Mesenteric fat pad (tissue), 1 donor: ENCODE measurements around the gene ZFP90. TPM values are rescaled to one million over a fixed set of nuclear protein-coding genes. Genes with fewer than 3 reads are reported as not detected.
A peak's percentile ranks its signal among the peaks of the same experiment; 100 is the strongest.
"Not testable (repeated sequence)": the region's sequence is repeated elsewhere in the genome, so short reads cannot be mapped to it uniquely, and the experiment has no call there.

Experiments used
- DNase-seq: peaks from one replicate; pipeline ENCODE4 v3.0.0-alpha.2; 2020; ENCODE audit warnings: low spot score
- long read RNA-seq: library from polyadenylated mRNA; unstranded; transcript quantifications from one replicate; pipeline ENCODE4 v2.0.0, GENCODE V29; 2020
- total RNA-seq: library from RNA; stranded (reverse); fragmentation: NEBNext Ultra II Directional; extraction: Animal tissue kit (Norgen Biotek cat#: 25700); gene quantifications from one replicate; pipeline ENCODE4 v1.2.1, GENCODE V29; 2021
- donor health status: DM: yes; HTN: yes; CAD: no.

The ZFP90 gene
- total RNA-seq: 15.4 TPM
- long read RNA-seq, full-length matches to known transcripts: 3 of 6 reads
- long read RNA-seq, partial matches to known transcripts: 0 of 6 reads
- long read RNA-seq, other reads (novel, unspliced or antisense): 3 of 6 reads

DNA sequence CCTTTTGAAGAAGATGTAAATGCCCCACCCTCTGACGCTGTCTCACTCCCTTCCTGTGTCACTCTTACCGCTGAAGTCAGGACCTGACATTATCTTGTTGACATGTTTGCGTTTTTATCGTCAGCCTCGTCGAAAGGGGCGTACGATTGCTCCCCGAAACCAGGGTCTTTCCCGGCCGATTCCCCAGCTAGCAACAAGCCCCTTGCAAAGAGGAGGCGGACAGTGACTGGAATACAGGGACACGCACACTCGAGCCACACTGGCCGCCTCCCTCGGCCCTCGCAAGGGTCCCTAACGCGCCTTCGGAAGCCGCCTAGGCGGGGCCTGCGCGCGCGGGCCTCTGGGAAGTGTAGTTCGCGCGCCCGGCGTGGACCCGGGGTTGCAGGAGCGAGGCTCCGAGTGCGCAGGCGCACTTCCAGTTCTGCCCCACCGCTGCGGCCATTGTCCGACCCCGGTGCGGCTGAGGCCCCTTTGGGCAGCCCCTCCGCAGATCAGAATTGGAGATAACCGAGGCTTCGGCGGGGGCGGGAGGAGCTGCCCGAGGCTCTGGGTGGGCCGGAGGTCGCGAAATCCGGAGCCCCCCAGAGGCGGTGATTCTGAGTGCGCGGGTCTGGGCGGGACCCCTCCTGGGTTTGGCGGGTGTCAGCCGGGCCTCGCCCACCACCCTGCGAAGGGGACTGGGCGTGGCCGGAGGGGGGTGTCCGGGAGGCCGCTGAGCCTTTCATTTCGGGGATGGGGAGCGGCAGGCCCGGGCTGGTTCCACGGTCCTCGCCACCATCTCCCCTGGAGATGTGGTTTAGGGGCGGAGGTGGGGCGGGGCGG, at the start of gene ZFP90:
TSS of gene ZFP90 (plus strand) at position 412 of the 822 bp plus-strand sequence. CDS start 502 bp downstream, outside the sequence.
- peak; percentile 96 for DNase-seq

DNA sequence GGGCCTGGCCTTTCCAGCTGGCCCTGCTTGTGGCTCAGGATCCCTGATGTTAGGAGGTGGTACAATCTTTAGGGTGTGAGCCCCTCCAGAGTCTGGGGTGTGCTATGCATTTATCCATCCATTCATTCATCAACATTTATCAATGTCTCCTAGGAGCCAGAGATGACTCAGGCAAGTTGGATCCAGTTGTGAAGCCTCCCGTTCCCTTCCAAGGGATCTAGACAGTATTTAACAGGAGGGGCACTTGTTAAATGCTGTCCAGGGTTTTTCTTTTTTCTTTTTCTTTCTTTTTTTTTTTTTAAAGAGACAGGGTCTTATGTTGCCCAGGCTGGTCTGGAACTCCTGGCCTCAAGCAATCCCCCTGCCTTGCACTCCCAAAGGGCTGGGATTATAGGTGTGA, 48.7 kb upstream of the ZFP90 start:
- DNase-seq: no peak

DNA sequence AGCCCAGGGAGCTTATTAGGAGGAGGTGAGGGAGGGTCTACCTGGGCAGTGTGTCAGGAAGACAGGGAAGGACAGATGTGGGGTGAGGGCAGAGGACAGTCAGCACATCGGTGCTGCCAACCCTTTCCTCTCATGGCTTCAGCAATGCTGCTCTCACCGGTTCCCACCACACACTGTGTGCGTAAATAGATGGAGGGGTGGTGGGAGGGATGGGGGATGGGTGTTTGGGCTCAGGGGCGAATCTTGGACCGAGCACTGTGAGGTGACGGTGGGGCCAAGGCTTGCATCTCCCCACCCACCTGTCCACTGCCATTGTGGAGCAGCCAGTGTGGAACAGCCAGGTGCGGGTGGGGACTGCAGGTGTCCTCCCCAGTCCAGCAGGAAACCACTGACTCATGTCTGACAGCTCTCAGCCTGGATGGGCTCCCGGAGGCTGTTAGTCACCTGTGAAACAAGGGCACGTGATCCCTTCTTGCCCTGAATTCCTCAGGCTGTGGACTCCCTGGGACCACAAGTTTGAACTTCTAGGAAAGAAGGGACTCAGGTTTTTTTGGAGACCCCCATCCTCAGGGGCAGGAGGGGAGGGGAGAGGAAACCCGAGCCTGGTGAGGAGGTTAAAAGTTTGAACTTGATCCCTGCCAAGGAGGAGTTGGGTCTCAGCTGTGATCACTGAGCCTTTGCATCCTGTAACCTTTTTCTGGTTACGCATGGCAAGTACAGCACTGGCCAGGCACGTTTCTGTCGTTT, 48.1 kb upstream of the ZFP90 start:
- no peak for DNase-seq

DNA sequence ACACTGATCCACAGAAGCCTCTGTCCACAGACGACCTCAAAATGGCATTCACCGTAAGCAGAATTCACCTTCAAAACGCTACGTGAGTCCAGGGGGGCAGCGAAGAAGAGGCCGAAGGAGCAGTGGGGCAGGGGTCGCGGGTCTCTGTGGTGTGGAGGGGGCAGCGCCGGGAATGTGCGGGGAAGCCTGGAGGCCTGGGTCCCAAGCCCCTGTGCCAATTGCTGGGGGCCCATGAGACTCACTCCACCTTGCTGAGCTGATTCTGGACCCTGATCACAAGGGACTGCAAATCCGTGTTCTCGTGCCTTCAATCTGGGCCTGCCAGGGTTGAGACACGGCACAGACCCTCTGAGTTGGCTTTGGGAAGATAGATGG, 47.5 kb upstream of the ZFP90 start:
- no peak for DNase-seq

DNA sequence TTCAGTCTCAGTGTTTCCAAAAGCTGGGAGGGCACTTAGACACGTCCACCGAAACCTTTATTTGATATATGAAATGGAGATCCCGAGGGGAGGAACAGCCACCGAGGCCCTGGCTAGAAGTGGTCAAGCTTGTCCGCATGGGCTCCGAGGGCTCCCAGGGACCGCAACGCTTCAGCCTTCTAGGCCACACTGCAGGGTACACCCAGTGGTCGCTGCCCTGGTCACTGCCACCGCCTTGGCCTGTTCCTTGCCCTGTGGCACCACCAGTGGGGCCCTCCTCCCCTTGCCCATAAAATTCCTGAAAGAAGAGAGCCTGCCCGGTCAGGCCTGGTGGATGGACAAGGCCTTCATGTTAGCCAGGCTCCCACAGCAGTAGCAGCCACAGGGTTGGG, 46.9 kb upstream of the ZFP90 start:
- DNase-seq: no peak

DNA sequence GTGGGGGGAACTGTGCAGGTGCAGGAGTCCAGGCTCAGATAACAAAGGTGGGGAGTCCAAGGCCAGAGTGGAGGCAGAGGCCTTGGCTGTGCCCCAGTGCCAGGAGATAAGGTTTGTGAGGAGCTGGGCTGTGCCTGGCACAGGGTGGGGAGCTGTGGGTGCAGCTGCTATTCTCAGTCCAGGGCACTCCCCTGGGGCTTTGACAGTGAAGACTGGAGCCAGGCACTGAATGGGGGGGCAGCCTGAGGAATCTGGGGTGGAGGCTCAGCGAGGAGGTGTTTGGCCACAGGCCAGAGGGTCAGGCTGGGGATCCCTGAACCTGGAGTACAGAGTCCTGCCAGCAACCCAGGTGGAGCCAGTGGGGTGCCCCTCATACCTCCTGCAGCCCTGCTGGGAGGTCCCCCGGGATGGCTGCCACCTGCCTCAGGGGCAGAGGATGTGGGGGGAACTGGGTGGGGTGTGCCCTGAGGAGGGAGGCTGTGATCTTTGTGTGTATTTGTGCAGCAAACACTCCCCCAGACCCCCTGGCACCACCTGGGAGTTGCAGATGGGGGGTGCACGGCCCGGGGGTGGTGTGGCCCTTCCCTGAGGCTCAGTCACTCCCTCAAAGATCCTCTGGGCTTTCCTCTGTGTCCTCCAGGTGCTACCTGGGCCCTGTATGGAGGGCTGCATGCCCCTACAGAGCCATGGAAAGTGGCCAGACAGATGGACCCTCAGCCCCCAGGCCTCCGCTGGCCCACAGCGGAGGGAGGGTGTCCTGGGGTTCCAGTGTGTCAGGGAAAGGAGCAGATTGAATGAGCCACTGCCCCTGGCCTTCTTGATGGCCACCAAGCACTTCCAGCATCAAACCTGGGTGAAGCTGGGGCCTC, 46.3 kb upstream of the ZFP90 start:
- no peak for DNase-seq

DNA sequence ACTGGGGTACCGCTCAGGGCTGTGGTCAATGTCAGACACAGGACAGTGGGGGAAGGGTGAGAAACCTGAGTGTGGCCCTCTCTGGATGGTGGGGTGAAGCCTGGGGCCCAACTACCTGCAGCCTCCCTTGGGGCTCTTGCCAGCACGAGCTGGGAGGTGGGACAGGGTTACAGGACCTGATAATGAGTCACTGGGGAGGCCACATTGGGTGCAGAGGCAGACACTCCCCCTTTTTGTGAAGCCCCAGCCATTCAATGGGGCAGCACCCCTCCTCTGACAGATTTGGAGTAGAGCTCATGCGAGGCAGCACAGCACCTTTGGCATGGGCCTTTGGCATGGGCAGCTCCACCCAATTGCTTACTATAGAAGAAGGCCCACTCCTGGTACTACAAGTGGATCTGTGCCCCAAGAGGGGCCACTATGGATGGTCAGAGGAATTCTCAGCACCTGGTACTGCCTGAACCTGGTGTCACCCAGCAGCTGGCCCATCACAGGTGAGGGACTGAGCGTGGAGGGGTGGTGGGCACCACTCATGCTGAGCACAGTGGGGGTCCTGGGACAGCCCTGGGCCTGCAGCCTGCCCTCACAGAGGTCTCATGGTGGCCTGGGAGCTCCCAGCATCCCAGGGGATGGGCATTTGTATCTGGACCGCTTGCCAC, 45.5 kb upstream of the ZFP90 start:
- no peak for DNase-seq

DNA sequence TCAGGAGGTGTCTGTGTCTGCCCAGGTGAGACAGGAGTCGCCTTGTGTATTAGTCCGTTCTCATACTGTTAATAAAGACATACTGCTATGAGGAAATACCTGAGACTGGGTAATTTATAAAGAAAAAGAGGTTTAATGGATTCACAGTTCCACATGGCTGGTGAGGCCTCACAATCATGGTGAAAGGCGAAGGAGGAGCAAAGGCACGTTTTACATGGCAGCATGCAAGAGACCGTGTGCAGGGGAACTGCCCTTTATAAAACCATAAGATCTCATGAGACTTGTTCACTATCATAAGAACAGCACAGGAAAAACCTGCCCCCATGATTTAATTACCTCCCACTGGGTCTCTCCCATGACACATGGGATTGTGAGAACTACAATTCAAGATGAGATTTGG, 44.8 kb upstream of the ZFP90 start:
- not testable (repeated sequence) for DNase-seq

DNA sequence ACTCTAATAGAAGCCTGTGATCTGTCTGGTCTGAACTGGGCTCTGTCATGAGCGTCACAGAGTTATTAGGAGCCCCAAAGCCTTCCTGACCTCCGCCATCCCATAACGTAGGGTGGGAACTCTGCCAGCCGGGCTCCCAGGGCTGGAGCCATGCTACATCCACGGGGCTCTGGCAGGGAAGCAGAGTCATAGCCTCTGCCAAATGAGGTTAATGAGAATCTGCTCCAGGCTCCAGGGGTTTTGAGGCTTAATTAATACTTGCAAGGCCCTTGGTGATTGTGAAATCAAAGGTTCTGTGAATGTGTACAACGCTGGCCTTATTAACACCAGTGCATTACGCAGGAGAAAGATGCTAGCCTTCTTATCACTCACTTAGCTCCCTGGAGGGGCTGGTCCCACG, 42.4 kb upstream of the ZFP90 start:
- DNase-seq: no peak

DNA sequence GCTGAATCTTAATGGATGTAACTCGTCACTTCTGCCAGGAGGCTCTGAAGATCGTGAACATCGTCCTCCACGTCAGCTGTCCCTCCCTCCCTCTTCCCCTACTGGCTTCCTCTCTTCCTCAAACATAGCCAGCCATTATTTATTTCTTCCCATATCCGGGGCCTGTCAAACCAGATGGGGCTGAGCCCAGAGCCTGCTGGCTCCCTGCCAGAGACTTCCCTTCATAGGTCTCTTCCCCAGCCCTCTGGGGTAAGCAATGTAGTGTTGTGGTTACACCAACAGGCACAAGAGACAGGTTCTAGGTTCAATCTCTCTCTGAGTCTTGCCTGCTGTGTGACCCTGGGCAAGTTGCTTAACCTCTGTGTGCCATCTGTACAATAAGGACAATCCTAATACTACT, 40.1 kb upstream of the ZFP90 start:
- no peak for DNase-seq

DNA sequence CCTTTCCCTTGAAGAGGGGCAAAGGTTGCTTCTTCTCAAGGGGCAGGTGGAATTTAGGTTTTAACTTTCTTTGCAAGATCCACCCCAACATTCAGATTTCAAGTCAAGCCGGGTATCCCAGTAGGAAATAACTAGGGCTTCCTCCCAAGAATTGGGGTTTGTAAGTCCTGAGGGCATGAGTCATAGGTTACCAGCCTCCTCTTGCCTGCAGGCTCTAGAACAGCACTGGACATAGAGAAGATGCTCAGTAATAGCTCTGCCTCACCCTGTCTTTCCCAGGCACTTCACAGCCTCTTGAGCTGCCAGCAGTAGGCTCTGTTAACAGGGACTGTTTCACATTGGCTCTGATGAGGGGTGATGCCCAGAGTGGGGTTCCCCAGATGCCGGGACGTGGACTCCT, 35.8 kb upstream of the ZFP90 start:
- DNase-seq: no peak

DNA sequence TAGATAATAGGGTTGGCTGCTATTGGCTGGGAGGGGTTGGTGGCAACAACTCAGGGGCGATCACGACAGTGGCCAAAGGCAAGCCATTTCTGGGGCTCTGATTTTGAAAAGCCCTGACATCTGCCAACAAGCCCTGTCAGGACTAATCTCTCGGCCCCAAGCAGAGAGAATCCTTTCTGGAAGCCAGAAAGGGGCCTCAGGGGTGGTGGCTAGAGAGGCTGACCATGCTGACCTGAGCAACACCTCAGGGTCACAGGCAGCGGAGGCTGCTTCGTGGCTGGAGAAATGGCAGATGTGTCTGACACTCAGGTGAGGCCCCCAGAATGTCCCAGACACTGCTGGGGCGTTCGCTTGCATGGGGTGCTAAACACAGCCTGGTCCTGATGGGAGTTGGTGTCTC, 35.0 kb upstream of the ZFP90 start:
- no peak for DNase-seq

DNA sequence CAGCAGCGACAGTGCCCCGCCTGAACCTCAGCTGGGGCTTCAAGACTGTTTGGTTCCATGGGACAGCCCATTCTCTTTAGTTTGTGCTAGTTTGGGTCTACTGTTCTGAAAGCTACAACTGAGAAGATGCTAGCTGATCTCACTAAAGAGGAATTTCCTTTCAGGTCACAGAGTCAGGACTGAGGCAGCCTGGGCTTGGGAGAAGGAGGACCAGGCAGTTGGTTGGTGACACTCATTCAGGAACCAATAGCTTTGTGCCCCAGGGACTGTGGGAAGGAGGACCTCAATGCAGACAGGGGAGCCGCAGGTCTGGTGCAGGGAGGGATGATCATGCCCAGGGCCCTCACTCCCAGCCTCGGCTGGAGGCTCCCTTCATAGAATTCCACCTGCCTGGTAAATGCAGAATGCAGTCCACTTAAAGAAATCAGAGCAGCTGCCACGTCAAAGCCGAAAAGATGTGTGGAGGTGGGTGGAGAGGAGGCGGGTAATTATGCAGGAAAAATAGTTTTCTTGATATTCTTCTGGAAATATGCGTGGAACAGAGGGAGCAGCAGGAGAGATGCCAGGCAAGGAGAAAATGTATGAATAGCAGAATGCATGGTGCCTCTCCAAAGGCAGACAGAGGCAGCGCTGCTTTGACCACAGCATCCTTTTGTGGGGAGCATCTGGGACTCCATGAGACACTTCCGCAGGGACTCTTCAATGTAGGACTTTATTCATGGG, 32.6 kb upstream of the ZFP90 start:
- no peak for DNase-seq

DNA sequence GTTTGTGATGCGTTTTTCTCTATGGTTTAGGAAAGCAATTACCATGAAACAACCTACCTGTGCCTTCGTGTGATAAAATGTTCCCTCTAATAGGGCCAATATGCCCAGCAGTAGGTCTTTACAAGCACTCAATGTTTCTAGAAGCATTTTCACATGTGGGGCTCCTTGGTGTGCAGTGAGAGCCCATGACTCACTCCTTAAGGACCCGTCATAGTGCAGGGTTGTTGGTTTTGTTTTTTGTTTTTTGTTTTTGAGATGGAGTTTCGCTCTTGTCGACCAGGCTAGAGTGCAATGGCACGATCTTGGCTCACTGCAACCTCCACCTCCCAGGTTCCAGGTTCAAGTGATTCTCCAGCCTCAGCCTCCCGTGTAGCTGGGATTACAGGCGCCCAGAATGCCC, 31.1 kb upstream of the ZFP90 start:
- DNase-seq: no peak

DNA sequence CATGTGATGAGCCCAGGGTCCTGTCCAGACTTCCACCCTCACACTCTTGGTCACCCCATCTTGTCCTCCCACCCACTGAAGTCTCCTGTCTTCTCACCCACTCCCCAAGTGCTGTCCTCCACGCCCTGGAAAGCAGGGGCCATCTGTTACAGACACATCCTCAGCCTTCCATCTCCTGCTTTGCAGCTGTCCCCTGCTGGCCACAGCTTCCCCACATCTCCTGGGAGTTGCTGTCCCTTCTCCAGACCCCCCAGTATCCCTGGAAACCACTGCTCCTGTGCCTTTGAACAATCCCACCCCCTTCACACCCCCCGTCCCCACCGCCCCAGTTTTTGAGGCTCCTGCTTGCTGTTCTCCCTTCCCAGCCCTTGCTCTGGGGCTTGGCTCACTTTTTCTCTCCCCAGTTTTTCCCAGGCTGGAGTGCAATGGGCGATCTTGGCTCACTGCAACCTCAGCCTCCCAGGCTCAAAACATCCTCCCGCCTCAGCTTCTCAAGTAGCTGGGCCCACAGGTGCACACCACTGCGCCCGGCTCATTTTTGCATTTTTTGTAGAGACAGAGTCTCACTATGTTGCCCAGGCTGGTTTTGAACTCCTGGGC, 30.4 kb upstream of the ZFP90 start:
- no peak for DNase-seq

DNA sequence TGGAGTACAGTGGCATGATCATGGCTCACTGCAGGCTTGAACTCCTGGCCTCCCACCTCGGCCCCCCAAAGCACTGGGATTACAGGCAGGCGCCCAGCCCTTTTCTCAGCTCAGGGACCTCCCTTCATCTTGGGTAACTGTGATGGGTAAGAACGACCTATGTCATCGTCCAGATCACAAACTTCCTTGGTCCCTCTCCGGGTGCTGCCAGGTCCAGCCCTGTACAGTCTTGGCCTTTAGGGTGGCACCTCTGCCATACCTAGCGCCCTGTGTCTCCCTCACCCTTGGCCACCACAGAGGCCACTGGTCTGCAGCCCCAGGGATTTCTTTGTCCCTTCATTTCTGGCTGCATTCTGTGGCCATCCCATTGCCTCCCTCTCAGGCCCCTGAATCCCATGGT, 29.7 kb upstream of the ZFP90 start:
- DNase-seq: no peak

DNA sequence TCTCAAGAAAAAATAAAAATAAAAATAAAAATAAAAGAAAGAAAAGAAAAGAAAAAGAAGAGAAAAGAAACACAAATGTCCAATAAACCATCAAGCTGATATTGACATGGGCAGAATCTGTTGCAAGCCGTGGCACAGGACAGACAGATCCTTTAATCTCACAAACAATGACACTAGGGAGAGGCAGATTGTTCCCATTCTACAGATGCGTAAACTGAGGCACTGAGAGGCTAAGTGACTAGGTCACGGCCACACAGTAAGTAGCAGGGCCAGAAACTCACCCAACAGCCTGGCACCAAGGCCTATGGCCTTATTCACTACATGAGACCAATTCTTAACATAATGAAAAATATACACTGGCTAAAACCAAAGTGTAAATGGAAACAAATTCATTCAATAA, 28.3 kb upstream of the ZFP90 start:
- no peak for DNase-seq

DNA sequence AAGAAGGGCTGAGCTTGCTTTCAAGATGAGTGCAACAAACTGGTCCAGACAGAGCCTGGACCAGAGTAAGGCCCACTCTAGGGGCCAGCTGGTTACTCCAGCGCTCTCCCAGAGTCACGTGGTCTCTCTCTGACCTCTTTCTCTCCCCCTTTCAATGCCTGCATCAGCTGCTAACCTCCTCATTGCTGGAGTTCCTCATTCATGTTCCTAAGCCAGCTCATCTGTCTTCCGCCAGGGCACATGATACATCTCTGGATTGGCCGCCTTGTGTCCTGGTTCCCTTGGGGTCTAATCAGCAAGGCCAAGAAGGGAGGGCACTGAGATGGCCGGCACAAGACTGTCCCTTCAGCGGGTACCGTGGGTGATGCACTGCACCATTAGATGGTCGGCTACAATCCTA, 26.9 kb upstream of the ZFP90 start:
- DNase-seq: no peak

DNA sequence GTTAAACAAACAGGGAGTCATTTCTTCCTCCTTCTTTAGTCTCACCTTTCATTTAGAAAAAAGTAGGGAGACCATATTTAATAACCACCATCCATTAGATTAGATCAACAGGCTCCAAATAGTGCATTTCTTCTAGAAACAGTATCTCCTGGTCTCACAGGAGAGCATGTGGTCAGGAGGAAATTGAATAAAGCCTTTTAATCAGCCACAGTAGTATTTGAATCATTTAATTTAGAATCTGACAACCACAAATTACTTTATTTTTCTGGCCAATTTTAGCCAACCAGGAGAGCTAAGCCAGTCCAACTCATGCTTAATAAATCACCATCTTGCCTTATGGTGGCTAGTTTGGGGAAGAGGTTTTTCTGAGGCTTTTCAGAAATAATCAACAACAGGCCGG, 26.3 kb upstream of the ZFP90 start:
- no peak for DNase-seq

DNA sequence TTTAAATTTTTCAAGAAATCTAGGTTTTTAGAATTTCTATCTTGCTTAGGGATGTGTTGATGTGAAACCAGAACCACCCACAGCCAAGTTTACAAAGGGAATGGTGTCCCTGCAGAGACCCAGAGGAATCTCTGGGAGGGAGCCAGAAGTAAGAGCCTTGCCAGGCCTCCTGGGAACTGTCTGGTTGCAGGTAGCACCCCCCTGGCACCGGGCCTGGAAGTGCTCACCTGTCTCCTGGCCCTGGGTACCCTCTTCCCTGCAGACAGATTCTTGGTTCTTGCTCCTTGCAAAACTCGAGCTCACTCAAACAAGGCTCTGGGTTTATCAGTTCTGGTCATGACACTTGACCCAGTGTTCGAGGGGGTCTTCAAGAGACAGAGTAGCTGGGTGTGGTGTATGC, 24.6 kb upstream of the ZFP90 start:
- no peak for DNase-seq
